Bronchial epithelial cell (primary cell): Measurements from ENCODE around the gene FBXW4. TPM values are rescaled to one million over a fixed set of nuclear protein-coding genes. Genes with fewer than 3 reads are reported as not detected.
"Not testable (repeated sequence)": the region's sequence is repeated elsewhere in the genome, so short reads cannot be mapped to it uniquely, and the experiment has no call there.

Experiments
- DNase-seq: peaks from one replicate; pipeline ENCODE4 v3.0.0-alpha.2; 2010; ENCODE audit warnings: low read depth
- FAIRE-seq: peaks from 2 replicates; lab custom pipeline; 2011; peaks lifted over from hg19 to GRCh38; lab: Jason Lieb, UNC
- H3K27me3 ChIP-seq: 2 replicates; pipeline ENCODE4 v1.5.1; 2011; ENCODE audit warnings: low read length; ENCODE audit not compliant: control insufficient read depth, insufficient read depth
- H3K36me3 ChIP-seq: 2 replicates; pipeline ENCODE4 v1.5.1; 2011; ENCODE audit warnings: low read length; ENCODE audit not compliant: control insufficient read depth, insufficient read depth
- H3K4me3 ChIP-seq: 2 replicates; pipeline ENCODE4 v1.5.1; 2011; ENCODE audit warnings: mild to moderate bottlenecking, low read depth, low read length, control low read depth
- total RNA-seq: library from RNA; depleted of rRNA; stranded (reverse); fragments of >200 nt; gene quantifications from 2 replicates; pipeline ENCODE4 v1.2.1, GENCODE V29; 2014
- TF ChIP-seq, protein P1 (sequence below): IDR thresholded peaks from 2 replicates; pipeline ENCODE4 v1.5.1; 2011; ENCODE audit warnings: mild to moderate bottlenecking, moderate library complexity, low read length, control low read depth, inconsistent platforms; ENCODE audit not compliant: insufficient read depth, severe bottlenecking

The FBXW4 gene
- total RNA-seq, 1 donor from 2014 or later: 49.5 TPM

DNA sequence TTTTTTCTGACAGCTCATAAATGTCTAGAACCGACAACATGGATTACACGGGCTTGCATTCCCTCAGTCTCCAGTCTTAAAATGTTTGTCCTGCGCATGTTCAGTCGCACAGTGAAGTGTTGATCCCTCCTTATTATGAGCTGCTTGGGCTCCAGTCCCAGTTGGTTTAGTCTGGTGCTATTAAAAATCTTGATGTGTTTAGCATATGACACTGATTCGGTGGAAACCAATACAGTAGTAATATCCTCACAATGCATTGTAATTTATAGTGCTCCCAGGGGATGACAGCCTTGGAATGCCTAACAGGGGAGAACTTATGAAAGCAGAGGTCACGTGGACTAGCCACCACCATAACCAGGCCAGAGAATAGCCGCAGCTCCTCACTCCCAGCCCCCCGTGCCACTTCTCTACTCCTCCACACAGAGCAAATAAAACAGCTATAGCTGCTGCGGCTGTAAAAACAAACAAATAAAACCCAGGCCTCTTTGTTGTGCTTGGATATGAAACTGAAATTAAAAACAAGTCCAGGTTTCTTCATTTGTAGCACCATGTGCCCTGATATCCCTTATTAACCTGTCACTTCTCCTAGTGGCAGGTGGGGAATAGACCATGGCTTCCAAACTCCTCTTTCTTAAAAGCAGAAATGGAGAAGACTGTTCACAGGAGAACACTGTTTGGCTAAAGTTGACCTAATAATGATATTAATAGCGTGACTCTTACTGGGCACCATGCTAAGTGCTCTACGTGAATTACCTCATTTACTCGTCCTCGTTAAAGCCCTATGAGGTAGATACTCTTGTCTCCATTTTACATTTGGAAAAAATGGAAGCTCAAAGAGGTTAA lies 99.2 kb downstream of the FBXW4 start:
- TF ChIP-seq, protein P1, sequence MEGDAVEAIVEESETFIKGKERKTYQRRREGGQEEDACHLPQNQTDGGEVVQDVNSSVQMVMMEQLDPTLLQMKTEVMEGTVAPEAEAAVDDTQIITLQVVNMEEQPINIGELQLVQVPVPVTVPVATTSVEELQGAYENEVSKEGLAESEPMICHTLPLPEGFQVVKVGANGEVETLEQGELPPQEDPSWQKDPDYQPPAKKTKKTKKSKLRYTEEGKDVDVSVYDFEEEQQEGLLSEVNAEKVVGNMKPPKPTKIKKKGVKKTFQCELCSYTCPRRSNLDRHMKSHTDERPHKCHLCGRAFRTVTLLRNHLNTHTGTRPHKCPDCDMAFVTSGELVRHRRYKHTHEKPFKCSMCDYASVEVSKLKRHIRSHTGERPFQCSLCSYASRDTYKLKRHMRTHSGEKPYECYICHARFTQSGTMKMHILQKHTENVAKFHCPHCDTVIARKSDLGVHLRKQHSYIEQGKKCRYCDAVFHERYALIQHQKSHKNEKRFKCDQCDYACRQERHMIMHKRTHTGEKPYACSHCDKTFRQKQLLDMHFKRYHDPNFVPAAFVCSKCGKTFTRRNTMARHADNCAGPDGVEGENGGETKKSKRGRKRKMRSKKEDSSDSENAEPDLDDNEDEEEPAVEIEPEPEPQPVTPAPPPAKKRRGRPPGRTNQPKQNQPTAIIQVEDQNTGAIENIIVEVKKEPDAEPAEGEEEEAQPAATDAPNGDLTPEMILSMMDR: no peak
- DNase-seq (no peak), FAIRE-seq (no peak)
- Histone ChIP-seq H3K4me3 (no peak overlapping the region), H3K36me3 (no peaks in the 10 kb centered on the region), H3K27me3 (no peaks in the 10 kb centered on the region)

DNA sequence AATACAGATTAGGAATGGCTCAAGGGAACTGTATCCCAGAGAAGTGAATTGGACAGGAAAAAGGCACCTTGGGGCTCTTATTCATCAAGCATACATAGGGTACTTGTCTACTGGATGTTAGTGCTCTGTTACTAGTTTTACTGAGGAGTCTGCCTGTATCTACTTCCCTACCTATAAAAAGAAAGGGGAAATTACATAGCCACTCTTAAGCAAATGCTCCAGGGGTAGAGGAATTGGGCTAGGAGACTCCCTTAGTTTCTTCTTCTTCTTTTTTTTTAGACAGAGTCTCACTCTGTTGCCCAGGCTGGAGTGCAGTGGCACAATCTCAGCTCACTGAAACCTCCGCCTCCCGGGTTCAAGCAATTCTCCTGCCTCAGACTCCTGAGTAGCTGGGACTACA lies 101.6 kb downstream of the FBXW4 start:
- not testable (repeated sequence) for H3K4me3 ChIP-seq, FAIRE-seq

DNA sequence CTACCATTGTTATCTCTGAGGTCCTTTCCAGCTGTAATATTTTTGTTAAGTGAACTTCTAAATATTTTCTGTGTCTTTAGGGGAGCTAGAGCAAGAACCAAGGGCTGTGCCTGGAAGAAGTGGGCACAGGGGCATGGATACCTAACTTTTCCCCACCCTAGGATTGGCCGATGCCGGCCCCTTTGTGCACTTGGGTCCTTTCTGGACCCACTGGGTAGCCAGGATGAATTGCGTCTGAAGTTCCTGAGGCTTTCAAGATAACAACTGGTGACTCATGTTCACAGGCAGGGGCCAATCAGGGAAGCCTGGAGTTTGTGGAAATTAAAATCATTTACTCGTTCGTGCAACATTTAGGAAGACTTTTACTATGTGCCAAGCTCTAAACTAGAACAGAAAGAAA lies 106.1 kb downstream of the FBXW4 start:
- peak; percentile 42 for DNase-seq
- H3K27me3 ChIP-seq: no peaks in the 10 kb centered on the region
- peak overlapping the region; percentile 90 for H3K4me3 ChIP-seq
- TF ChIP-seq, protein P1: no peak
- peaks cover 7% of the 10 kb centered on the region for H3K36me3 ChIP-seq
- no peak for FAIRE-seq

More for the DNA sequence above, 101.6 kb downstream of the FBXW4 start:
- not testable (repeated sequence) for H3K27me3 ChIP-seq, DNase-seq, H3K36me3 ChIP-seq

DNA sequence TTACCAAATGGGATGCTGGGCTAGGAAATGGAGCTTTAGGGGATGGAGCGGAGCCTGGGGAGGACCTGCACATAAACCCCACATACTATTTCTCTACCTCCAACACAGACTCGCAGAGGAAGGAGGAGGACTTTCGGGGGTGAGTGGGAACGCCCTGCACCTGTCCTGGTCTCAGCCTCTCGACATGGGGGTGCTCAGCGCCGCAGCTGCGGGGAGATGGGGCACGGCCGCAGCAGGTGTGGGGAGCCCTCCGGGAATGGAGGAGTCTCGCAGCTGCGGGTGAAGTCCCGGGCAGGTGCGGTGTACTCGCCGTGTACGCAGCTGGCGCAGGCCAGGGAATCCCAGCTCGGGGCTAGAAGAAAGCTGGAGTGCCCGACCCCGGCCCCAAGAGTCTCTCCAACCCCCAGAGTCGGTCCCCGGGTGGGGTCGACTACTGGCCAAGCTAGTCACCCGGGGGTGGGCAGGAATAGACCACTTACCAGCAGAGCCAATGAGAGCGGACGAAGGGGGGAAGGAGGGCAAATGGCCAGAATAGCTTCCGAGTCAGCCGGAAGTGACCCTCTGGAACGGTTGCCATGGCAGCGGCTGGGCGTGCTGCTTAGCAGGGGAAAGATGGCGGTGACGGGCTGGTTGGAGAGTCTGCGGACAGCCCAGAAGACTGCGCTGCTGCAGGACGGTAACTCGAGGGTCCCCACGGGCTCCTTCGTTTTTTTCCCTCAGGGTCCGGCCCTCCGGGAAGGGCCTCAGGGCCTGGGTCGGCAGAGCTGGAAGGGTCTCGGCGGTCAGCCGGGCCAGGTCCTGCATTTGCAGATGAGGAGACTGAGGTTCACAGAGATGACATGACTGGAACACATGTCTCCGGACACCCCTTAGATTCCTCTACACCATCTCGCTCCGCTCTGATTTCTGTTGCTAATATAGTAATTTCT lies 107.0 kb downstream of the FBXW4 start, which contains the start of the genes DPCD and POLL:
DPCD (plus strand) TSS at position 597 of the 929 bp plus-strand sequence; CDS start at position 613, 16 bp downstream.
POLL (minus strand) TSS at position 533 of the 929 bp plus-strand sequence. CDS start 897 bp downstream, outside the sequence.
- H3K36me3 ChIP-seq: peaks cover 12% of the 10 kb centered on the region
- H3K4me3 ChIP-seq: peak within 1 kb of the TSS; percentile 90
- H3K27me3 ChIP-seq: no peaks in the 10 kb centered on the region
- peak; percentile 84 for DNase-seq
- no peak for FAIRE-seq
- TF ChIP-seq, protein P1: no peak

DNA sequence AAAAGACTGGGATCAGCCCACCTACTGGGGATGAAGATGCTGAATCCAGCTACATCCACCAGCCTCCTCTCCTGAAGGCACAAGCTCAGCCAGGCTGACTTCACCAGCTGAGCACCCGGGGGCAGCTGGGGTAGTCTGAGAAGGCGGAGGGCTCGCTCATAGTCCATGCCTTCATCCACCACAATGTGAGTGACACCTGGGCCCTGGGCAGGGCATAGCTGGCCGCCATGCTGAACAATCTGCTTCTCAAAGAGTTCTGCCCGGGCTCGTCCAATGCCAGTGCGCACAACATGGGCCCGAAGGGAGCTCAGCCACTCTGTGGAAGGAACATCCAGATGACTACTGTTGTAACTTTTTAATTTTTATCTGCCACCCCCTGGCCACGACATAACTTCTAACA lies 109.1 kb downstream of the FBXW4 start:
- FAIRE-seq (no peak), DNase-seq (no peak)
- Histone ChIP-seq H3K27me3 (no peaks in the 10 kb centered on the region), H3K4me3 (no peak overlapping the region), H3K36me3 (peaks cover 14% of the 10 kb centered on the region)
- TF ChIP-seq, protein P1: no peak
